ENCODE data around the gene ITCH. TPM values are rescaled to one million over a fixed set of nuclear protein-coding genes. Genes with fewer than 3 reads are reported as not detected.

The ITCH gene
- total RNA-seq, 1 experiment from 2014 or later = 63.9 TPM

GRCh38 chr20:34532320-34532719 lies 169.2 kb downstream of the ITCH start:
- no peak for ATAC-seq
- DNase-seq (ENCODE audit: low read depth, low spot score) = no peak
- CTCF ChIA-PET = no interaction called here
- TF ChIP-seq TCF7L2 (IDR thresholded peaks at IDR 0.05; ENCODE audit: low read depth, low read length) = no peak
- TF ChIP-seq CTCF (IDR thresholded peaks at IDR 0.05) = no peak
- TF ChIP-seq SIN3A (IDR thresholded peaks at IDR 0.05; ENCODE audit: borderline replicate concordance, insufficient read depth, low read depth, low read length) = no peak
- no peak for TF ChIP-seq REST (IDR thresholded peaks at IDR 0.05; ENCODE audit: insufficient read depth in 1 of 2, low read depth in 2 of 2, low read length in 1 of 2)
- TF ChIP-seq POLR2AphosphoS5 (IDR thresholded peaks at IDR 0.05; ENCODE audit: low read depth, low read length) = no peak
- Histone ChIP-seq H3K27me3 (ENCODE audit: control insufficient read depth, insufficient read depth, low read length) (no peaks in the 10 kb centered on the region), H3K4me3 (ENCODE audit: low read depth in 2 of 2, low read length in 2 of 2) (no peak overlapping the region), H3K36me3 (ENCODE audit: control insufficient read depth, insufficient read depth, low read length) (peaks cover 15% of the 10 kb centered on the region; the same call in 1 of the 2 replicates), H3K4me1 (ENCODE audit: control insufficient read depth, insufficient read depth, low read length) (peaks cover 2% of the 10 kb centered on the region; the same call in 1 of the 2 replicates), H3K9me3 (ENCODE audit: control insufficient read depth, insufficient read depth, low read depth, low read length) (no peaks in the 10 kb centered on the region), H3K27ac (ENCODE audit: low read length) (no peak overlapping the region)
- POLR2A ChIA-PET = no interaction called here
- no TSS peak for BruUV-seq (replicated peaks)
- in situ Hi-C loops (cut with HindIII; ENCODE audit: low pct_unique_long_range_greater_than_20kb, low sequenced_read_pairs) (no loop called here), intact Hi-C loops (cut with micrococcal nuclease; ENCODE audit: unreplicated experiment) (no loop called here)

- H3K36me3 ChIP-seq (ENCODE audit: control insufficient read depth, insufficient read depth, low read length) = peaks cover 10% of the 10 kb centered on the region; the same call in 1 of the 2 replicates
These were observed 169.7 kb downstream of the ITCH start for GRCh38 chr20:34532756-34533155.

More at GRCh38 chr20:34532756-34533155, 169.7 kb downstream of the ITCH start:
- Histone ChIP-seq H3K9me3 (ENCODE audit: control insufficient read depth, insufficient read depth, low read depth, low read length) (no peaks in the 10 kb centered on the region), H3K4me3 (ENCODE audit: low read depth in 2 of 2, low read length in 2 of 2) (no peak overlapping the region), H3K27me3 (ENCODE audit: control insufficient read depth, insufficient read depth, low read length) (no peaks in the 10 kb centered on the region), H3K27ac (ENCODE audit: low read length) (no peak overlapping the region), H3K4me1 (ENCODE audit: control insufficient read depth, insufficient read depth, low read length) (no peaks in the 10 kb centered on the region)
- DNase-seq (ENCODE audit: low read depth, low spot score) (no peak), ATAC-seq (no peak)
- intact Hi-C loops (cut with micrococcal nuclease; ENCODE audit: unreplicated experiment) (no loop called here), in situ Hi-C loops (cut with HindIII; ENCODE audit: low pct_unique_long_range_greater_than_20kb, low sequenced_read_pairs) (no loop called here)
- no TSS peak for BruUV-seq (replicated peaks)
- CTCF ChIA-PET = no interaction called here
- POLR2A ChIA-PET = no interaction called here
- TF ChIP-seq REST (IDR thresholded peaks at IDR 0.05; ENCODE audit: insufficient read depth in 1 of 2, low read depth in 2 of 2, low read length in 1 of 2) (no peak), SIN3A (IDR thresholded peaks at IDR 0.05; ENCODE audit: borderline replicate concordance, insufficient read depth, low read depth, low read length) (no peak), TCF7L2 (IDR thresholded peaks at IDR 0.05; ENCODE audit: low read depth, low read length) (no peak), POLR2AphosphoS5 (IDR thresholded peaks at IDR 0.05; ENCODE audit: low read depth, low read length) (no peak), CTCF (IDR thresholded peaks at IDR 0.05) (no peak)
